ENCODE measurements around the gene GRAMD1A.

DNA sequence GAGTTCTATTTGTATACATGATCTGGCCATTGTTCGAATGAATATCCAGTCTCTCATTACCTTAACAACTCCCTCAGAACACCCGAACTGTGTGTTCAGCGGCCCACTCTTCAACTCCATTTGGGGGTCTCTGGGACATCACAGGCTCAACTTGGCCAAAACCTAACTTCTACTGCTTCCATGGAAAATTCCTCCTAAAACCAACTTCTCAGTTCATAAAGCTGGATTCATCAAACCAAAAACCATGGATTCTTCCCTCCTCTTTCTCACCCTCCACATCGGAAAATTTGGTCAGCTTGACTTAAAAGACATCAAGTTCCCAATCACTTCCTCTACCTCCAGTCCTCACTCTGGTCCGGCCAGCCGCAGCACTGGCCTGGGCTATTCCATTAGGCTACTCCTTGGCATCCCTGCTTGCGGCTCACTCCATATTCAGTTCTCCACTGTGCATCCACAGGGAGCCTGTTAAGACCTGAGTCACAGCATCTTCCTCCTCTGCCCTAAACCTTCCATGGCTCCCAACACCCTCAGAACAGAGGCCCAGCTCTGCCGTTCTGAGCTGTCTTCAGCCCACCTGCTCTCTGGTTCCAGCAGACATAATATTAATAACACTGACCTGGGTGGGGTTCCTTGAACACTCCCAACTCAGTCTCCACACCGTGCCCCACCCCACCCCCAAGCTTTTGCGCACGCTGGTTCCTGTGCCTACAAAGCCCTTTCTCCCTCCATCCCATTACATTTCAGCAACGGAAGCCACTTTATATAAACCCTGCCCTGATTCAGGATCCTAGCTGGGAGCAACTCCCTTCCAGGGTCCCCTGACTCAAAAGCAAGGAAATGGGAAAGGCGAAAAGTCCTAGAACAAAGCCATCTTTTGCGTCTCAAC lies 37.2 kb upstream of the GRAMD1A start:
- TF ChIP-seq CTCF (IDR thresholded peaks at IDR 0.05 in 2 of 3, conservative IDR thresholded peaks at IDR 0.05 in 1 of 3; ENCODE audit: borderline replicate concordance in 1 of 3, insufficient read depth in 1 of 3, low read depth in 2 of 3, low read length in 2 of 3), result no peak
- no peak for TF ChIP-seq POLR2A (IDR thresholded peaks at IDR 0.05; ENCODE audit: borderline replicate concordance, extremely low read depth, insufficient read depth, insufficient read length)
- TF ChIP-seq REST (IDR thresholded peaks at IDR 0.05; ENCODE audit: low read depth), result no peak
- TF ChIP-seq JUND (IDR thresholded peaks at IDR 0.05), result no peak
- TF ChIP-seq SRF (IDR thresholded peaks at IDR 0.05; ENCODE audit: low read depth), result no peak
- no peak for TF ChIP-seq ZNF274 (IDR thresholded peaks at IDR 0.05; ENCODE audit: low read depth, low read length)
- TF ChIP-seq EZH2phosphoT487 (IDR thresholded peaks at IDR 0.05; ENCODE audit: borderline replicate concordance), result no peak
- no peak for TF ChIP-seq ELF1 (IDR thresholded peaks at IDR 0.05; ENCODE audit: borderline replicate concordance, low read depth)
- no peak for TF ChIP-seq CEBPB (IDR thresholded peaks at IDR 0.05; ENCODE audit: low read depth)
